Fibroblast of mammary gland (primary cell): ENCODE measurements around the gene DOCK1.

Experiments
- DNase-seq: peaks from one replicate; pipeline ENCODE4 v3.0.0-alpha.2; 2010; ENCODE audit warnings: low read depth
- H3K4me3 ChIP-seq: 2 replicates; pipeline ENCODE4 v1.5.1; 2011; ENCODE audit warnings: low read depth, mild to moderate bottlenecking, low read length, moderate library complexity; ENCODE audit not compliant: control insufficient read depth
- TF ChIP-seq, protein P1 (sequence below): conservative IDR thresholded peaks from 2 replicates; pipeline ENCODE4 v1.5.1; 2011; ENCODE audit warnings: low read depth, low read length, inconsistent platforms; ENCODE audit not compliant: control insufficient read depth, insufficient read depth

DOCK1 gene

GRCh38 chr10:127158662-127159061 lies 253.4 kb downstream of the DOCK1 start:
- H3K4me3 ChIP-seq = no peak overlapping the region
- no peak for DNase-seq
- TF ChIP-seq, protein P1, sequence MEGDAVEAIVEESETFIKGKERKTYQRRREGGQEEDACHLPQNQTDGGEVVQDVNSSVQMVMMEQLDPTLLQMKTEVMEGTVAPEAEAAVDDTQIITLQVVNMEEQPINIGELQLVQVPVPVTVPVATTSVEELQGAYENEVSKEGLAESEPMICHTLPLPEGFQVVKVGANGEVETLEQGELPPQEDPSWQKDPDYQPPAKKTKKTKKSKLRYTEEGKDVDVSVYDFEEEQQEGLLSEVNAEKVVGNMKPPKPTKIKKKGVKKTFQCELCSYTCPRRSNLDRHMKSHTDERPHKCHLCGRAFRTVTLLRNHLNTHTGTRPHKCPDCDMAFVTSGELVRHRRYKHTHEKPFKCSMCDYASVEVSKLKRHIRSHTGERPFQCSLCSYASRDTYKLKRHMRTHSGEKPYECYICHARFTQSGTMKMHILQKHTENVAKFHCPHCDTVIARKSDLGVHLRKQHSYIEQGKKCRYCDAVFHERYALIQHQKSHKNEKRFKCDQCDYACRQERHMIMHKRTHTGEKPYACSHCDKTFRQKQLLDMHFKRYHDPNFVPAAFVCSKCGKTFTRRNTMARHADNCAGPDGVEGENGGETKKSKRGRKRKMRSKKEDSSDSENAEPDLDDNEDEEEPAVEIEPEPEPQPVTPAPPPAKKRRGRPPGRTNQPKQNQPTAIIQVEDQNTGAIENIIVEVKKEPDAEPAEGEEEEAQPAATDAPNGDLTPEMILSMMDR = no peak

DNA sequence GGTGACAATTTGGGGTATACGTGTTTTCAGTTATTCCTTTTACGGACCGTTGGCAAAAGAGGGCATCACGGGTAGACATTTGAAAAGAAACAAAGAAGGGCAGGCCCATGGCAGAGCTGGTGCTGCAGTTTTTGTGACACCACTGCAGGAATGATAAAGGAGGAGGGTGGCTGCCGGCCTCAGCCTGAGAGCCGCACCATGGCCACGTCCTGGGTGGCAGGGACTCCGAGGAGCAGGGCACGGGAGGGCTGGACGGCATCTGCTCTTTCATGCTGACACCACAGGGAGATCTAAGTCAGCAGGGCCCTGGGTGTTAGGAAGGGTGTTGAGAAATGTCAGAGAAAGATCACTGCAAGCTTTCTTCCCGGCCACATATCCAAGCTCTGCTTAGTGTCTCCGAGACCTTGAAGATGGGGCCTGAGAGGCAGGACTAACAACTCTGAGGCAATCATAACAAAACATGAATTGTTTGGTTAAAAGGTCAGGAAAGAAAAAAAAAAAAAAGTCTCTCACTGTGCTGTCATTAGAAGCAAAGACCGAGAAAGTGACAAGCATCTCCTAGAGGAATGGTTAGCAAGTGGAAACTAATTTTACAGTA lies 254.5 kb downstream of the DOCK1 start:
- DNase-seq = no peak
- TF ChIP-seq, protein P1 = no peak
- H3K4me3 ChIP-seq = no peak overlapping the region

DNA sequence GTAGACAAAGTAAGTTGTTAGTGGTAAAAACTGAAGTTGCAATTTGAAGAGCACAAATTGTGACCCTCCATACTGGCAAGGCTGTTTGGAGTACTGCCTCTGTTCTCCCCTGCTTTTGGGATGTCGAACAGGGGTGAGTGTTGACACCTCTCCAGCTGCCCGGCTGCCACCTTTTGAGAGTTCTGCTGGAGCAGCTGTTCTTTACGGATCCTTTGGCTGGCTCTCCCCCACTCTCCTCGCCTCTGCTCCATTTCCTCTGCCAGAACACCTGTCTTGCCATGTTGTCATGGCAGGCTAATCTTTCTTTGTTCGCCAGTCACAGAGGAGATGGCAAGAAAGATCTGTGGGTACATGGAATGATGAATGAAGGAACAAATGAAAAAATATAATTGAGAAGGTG lies 256.3 kb downstream of the DOCK1 start:
- H3K4me3 ChIP-seq = no peak overlapping the region
- TF ChIP-seq, protein P1 = no peak
- DNase-seq = no peak

DNA sequence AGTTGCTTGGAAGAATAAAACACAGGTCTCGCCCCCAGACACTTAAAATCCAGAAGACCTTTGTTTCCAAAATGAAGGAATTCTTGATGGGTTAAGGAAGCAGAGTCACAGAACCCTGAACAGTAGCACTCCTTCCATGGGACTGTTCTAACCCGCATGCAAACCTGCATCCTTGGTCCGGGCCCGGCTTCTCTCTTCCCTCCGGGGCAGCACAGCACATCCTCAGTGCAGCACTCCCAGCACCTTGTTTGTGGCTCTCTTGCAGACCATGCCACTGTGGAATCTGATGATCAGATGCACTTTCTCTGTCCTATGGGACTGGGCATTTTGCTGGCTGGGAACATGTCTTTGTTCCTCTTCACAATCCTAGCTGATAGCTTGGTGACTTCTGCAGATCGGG lies 257.6 kb downstream of the DOCK1 start:
- TF ChIP-seq, protein P1 = no peak
- H3K4me3 ChIP-seq = no peak overlapping the region
- no peak for DNase-seq

- TF ChIP-seq, protein P1 = no peak
- no peak for DNase-seq
- H3K4me3 ChIP-seq = no peak overlapping the region
Measured at GRCh38 chr10:127168261-127168660, 263.0 kb downstream of the DOCK1 start.

GRCh38 chr10:127174866-127175265 lies 269.6 kb downstream of the DOCK1 start:
- TF ChIP-seq, protein P1 = no peak
- no peak for DNase-seq
- no peak overlapping the region for H3K4me3 ChIP-seq
